Upper lobe of left lung (tissue), 4 donors: ENCODE data around the gene USP31.
"Not testable (repeated sequence)": the region's sequence is repeated elsewhere in the genome, so short reads cannot be mapped to it uniquely, and the experiment has no call there.

Source experiments
- CTCF ChIP-seq, 6 experiments: fragments of 450-650 bp in 4 of 6; fragments of 200-600 bp in 2 of 6; sonication (generic) in 2 of 6; IDR thresholded peaks; one replicate each; pipeline ENCODE4 v1.5.1; 2016 to 2019; ENCODE audit warnings: antibody characterized with exemption in 6 of 6
- EP300 ChIP-seq, 4 donors: sonication (generic); formaldehyde crosslinking; IDR thresholded peaks; one replicate each; pipeline ENCODE4 v1.5.1; 2017; ENCODE audit warnings: antibody characterized with exemption in 4 of 4, control low read depth in 2 of 4
- POLR2A ChIP-seq, 4 donors: fragments of 450-650 bp; IDR thresholded peaks; one replicate each; pipeline ENCODE4 v1.5.1; 2016 to 2017; ENCODE audit warnings: antibody characterized with exemption in 4 of 4, mild to moderate bottlenecking in 2 of 4
- POLR2AphosphoS5 ChIP-seq, 2 donors: sonication (generic); formaldehyde crosslinking; IDR thresholded peaks; one replicate each; pipeline ENCODE4 v1.5.1; 2017; ENCODE audit warnings: antibody characterized with exemption in 2 of 2

- TF ChIP-seq POLR2A, CTCF, POLR2AphosphoS5, EP300 (IDR thresholded peaks at IDR 0.05): not testable (repeated sequence)
Measured at GRCh38 chr16:23144393-23144792, 4.9 kb downstream of the USP31 start.
